ENCODE results near the gene ACKR1.

- TF ChIP-seq, protein P1, sequence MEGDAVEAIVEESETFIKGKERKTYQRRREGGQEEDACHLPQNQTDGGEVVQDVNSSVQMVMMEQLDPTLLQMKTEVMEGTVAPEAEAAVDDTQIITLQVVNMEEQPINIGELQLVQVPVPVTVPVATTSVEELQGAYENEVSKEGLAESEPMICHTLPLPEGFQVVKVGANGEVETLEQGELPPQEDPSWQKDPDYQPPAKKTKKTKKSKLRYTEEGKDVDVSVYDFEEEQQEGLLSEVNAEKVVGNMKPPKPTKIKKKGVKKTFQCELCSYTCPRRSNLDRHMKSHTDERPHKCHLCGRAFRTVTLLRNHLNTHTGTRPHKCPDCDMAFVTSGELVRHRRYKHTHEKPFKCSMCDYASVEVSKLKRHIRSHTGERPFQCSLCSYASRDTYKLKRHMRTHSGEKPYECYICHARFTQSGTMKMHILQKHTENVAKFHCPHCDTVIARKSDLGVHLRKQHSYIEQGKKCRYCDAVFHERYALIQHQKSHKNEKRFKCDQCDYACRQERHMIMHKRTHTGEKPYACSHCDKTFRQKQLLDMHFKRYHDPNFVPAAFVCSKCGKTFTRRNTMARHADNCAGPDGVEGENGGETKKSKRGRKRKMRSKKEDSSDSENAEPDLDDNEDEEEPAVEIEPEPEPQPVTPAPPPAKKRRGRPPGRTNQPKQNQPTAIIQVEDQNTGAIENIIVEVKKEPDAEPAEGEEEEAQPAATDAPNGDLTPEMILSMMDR (IDR thresholded peaks at IDR 0.05): peak in 3 of 4 experiments; percentile 46 to 76 (median 50)
- TF ChIP-seq POLR2A (IDR thresholded peaks at IDR 0.05) (no peak), POLR2AphosphoS5 (IDR thresholded peaks at IDR 0.05) (no peak)
These were observed 6.9 kb downstream of the ACKR1 start for GRCh38 chr1:159211331-159212136.

Measured in sigmoid colon (tissue), 4 donors.